HG03575 (cell line): ENCODE measurements around the gene IRF1.

Source experiments
- ATAC-seq: cut with Tn5 transposase; IDR thresholded peaks from one replicate; pipeline ENCODE4 v1.9.1; 2021; ENCODE audit not compliant: unreplicated experiment, insufficient number of reproducible peaks, low FRiP score; ENCODE audit errors: extremely low read depth

Gene IRF1

DNA sequence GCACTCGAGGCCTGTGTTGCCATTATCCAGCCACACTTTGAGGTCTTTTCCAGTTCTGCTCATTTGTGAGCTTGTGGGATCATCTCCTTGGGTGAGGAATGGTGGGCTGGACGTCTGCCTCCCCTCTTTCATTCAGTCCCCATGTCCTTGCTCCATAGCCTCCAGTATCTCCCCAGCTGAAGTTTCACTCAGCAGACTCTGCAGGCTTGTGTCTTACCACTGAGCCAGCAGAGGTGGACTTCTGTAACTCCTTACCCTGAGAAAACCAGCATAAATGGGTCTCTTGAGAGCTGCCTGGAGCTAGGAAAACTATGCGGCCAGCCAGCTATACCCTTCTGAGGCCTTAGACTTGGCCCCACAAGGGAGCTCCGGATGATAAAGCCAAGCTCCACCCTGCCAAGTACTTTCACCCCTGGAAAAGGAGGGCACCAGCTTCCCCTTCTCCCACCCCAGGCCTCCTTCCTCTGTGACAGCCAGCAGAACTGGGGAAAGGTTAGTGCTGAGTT, 12.2 kb downstream of the IRF1 start:
- no peak for ATAC-seq

DNA sequence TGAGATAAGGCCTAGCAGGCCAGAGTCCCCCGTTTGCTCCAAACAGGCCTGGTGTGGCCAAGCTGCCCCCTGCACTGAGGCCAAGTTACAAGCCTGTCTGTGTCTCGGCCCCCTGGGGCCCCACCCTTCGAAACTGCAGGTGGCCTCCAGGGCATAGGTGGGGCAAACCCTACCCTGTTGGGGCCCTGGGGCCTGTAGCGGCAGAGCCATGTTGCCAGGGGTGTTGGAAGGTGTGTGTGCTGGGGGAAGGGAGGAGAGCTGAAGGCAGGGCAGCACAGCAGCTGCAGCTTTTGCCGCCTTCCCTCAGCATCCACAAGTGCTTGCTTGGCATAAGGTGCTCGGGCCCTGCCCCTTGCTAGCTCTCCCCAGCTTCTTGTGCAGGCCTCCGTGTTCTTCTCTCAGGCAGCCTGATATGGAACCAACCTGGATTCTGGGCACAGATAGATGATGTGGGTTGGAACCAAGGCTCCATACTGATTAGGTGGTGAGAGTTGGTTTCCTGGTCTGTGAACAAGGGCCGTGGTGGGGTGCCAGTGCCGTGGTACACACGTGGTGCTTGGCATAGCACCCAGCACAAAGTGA, 12.7 kb downstream of the IRF1 start:
- no peak for ATAC-seq

GRCh38 chr5:132476876-132477781, 13.4 kb downstream of the IRF1 start:
- ATAC-seq = no peak

- ATAC-seq = no peak
Observed at GRCh38 chr5:132475987-132476875, 14.3 kb downstream of the IRF1 start.

DNA sequence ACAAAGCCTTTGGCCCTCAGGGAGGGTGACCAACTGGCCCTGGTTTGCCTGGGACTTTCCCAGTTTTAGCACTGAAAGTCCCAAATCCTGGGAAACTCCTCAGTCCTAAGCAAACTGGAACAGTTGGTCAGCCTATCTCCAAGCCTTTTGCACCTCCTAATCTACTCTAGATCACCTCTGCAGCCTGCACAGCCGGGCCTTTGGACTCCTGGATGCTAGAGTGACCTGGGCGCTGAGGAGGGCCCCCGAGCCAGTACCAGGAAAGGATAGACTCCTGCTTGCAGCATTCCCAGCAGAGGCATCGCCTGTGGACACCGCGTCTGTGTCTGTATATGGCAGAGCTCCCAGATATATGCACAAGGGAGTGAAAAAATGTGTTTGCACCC, 15.1 kb downstream of the IRF1 start:
- ATAC-seq = no peak

DNA sequence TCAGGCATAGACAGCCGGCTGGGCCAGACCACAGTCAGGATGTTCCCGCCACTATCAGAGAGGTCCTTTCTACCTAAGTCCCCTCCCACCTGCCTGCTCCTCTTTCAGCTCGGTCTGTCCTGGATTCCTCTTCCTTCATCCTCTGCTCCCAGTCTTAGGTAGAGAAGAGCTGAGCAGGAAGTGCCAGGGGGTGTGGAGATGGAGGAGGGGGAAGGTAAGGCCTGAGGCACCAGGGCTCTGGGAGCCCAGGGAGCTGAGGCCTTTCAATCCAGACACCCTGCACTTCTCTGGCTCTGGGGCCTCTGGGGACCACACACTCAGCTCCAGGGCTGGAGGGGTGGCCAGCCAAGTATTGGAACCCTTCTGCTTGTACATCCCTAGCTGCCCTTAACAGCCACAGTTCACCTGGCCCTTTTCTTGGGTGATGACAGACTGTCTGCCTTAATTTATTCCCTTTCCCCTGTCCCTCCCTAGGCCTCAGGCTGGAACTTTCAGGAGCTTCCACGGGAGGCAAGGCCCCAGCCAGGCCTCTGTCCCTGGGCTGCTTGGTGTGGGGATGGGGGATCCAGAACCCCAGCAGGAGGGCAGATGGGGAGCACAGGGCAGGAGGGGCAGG, 15.6 kb downstream of the IRF1 start:
- ATAC-seq = no peak

DNA sequence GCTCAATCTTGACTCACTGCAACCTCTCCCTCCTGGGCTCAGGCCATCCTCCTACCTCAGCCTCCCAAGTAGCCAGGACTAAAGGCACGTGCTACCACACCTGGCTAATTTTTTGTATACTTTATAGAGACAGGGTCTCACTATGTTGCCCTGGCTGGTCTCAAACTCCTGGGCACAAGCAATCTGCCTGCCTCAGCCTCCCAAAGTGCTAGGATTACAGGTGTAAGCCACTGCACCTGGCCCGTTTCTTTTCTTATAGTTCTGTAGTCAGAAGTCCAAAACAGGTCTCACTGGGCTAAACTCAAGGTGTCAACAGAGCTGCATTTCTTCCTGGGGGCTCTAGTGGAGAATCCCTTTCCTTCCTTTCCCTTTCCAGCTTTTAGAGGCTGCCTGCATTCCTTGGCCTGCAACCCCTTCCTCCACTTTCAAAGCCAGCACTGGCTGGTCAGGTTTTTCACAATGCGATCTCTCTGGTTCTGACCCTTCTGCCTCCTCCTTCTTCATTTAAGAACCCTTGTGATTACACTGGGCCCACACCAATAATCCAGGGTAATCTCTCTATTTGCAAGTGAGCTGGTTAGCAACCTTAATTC, 16.3 kb downstream of the IRF1 start:
- ATAC-seq = no peak

DNA sequence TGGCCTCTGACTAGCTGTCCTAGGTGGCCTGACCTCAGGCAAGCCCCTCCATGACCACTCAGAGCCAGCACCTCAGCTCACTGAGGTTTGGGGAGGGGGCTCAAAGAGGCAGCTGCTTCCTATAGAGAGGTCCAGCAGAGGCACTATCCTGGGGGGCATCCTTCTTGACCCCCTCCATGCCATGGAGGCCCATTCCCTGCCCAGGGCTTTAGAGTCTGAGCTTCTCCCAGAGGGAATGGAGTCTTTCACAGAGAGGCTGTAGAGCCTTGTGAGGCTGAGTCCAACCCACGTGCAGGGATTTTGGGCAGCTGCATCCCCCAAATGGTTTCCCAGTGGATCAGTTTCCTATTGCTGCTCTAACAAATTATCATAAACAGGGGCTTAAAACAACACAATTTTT, 16.9 kb downstream of the IRF1 start:
- no peak for ATAC-seq

- ATAC-seq = peak; percentile 49
Observed at GRCh38 chr5:132473019-132473531, 17.5 kb downstream of the IRF1 start.

GRCh38 chr5:132472431-132472830, 18.1 kb downstream of the IRF1 start:
- ATAC-seq = no peak

GRCh38 chr5:132471944-132472343, 18.6 kb downstream of the IRF1 start:
- no peak for ATAC-seq

- no peak for ATAC-seq
Observed at GRCh38 chr5:132471151-132471907, 19.2 kb downstream of the IRF1 start.

GRCh38 chr5:132470596-132470995, 20.0 kb downstream of the IRF1 start:
- ATAC-seq = no peak

DNA sequence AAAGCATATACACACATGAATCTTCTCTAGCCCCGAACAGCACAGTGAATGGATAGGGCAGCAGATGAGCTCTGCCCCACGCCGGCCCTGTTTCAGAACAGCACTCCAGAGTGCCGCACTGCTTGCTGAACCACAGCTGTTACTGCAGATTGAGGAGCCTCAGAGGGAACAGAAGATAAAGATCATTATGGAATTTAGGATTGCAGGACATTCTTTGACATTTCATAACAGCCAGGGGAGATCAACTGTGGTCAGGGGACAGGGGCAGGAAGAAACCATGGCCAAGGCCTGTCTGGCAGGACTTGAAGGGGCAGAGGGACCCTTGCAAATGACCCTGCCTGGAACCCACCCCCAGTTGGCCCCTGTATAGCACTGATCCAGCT, 20.6 kb downstream of the IRF1 start:
- ATAC-seq = no peak

DNA sequence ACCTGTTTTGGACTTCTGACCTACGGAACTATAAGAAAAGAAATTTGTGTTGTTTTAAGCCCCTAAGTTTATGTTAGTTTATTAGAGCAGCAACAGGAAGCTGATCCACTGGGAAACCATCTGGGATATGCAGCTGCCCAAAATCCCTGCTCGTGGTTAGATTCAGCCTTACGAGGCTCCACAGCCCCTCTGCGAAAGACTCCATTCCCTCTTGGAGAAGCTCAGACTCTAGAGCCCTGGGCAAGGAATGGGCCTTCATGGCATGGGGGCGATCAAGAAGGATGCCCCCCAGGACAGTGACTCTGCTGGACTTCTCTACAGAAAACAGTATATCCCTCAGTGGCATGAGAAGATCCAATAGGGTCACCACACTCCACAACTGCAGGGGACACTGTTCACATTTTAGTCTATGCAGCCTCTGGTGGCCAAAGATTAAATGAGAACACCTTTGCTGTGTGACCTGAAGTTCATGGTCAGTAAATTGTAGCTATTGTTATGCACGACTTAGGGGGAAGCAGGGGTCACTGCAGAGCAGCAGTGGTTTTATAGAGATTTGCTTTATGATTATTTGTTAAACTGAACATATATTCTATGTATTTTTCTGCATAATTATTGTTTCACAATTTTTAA, 21.1 kb downstream of the IRF1 start:
- ATAC-seq = no peak

DNA sequence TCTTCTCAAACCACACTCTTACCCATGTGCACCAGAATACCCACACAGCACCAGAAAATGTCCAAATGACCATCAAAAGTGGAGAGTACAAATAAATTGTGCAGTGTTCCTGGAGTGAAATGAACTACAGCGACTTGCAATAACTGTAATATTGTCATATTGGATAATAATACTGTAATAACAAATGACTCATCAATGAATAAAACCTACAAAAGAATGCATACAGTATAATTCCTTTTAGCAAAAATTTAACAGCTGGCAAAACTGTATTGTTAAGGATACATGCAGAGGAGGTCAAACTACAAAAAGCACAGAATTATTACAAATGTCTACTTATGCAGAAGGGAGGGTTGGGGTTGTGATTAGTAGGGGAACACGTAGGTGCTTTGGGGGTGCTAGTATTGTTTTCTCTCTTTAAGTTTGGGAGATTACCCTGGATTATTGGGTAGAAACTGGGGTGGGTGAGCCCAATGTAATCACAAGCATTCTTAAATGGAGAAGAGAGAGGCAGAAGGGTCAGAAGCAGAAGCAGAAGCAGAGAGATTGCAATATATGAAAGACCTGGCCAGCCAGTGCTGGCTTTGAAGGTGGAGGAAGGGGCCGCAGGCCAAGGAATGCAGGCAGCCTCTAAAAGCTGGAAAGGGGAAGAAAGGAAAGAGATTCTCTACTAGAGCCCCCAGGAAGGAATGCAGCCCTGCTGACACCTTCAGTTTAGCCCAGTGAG, 21.8 kb downstream of the IRF1 start:
- no peak for ATAC-seq
